ENCODE results near the gene KRT85.

The KRT85 gene

GRCh38 chr12:52333321-52333720 lies 34.0 kb downstream of the KRT85 start:
- Histone ChIP-seq H3K79me2 (ENCODE audit: insufficient read depth, low read length) (no peaks in the 10 kb centered on the region), H3K36me3 (ENCODE audit: insufficient read depth, low read length) (no peaks in the 10 kb centered on the region), H4K20me1 (ENCODE audit: insufficient read depth, low read length) (no peaks in the 10 kb centered on the region), H3K27ac (ENCODE audit: low read depth, low read length, poor library complexity, severe bottlenecking) (no peak overlapping the region), H3K9ac (ENCODE audit: low read length) (no peak overlapping the region), H3K27me3 (ENCODE audit: insufficient read depth, low read length) (peaks cover 6% of the 10 kb centered on the region; the same call in 1 of the 2 replicates), H3F3A (ENCODE audit: insufficient read depth, low read length) (no peaks in the 10 kb centered on the region; the same call in 1 of the 2 replicates), H2AFZ (ENCODE audit: low read length) (no peak overlapping the region), H3K4me1 (ENCODE audit: insufficient read depth, low read length, severe bottlenecking) (no peaks in the 10 kb centered on the region), H3K9me2 (ENCODE audit: low read depth, low read length) (no peaks in the 10 kb centered on the region), H3K9me3 (ENCODE audit: low read length) (no peaks in the 10 kb centered on the region; the same call in 1 of the 2 replicates), H3K4me3 (ENCODE audit: low read depth, low read length, poor library complexity, severe bottlenecking) (no peak overlapping the region), H3K4me2 (ENCODE audit: low read length) (no peak overlapping the region)
- TF ChIP-seq CTCF (IDR thresholded peaks at IDR 0.05; ENCODE audit: low read length) (no peak), EZH2 (IDR thresholded peaks at IDR 0.05; ENCODE audit: borderline replicate concordance, low read length) (no peak)

GRCh38 chr12:52332381-52332780 lies 34.9 kb downstream of the KRT85 start:
- 0 out of 2 replicates have a peak, but pooled peaks cover 5% of the 10 kb centered on the region for H3K27me3 ChIP-seq (ENCODE audit: insufficient read depth, low read length)
- H3K4me2 ChIP-seq (ENCODE audit: low read length) = no peak overlapping the region
- H3K9me2 ChIP-seq (ENCODE audit: low read depth, low read length) = no peaks in the 10 kb centered on the region
- no peaks in the 10 kb centered on the region for H3K79me2 ChIP-seq (ENCODE audit: insufficient read depth, low read length)
- H3K36me3 ChIP-seq (ENCODE audit: insufficient read depth, low read length) = no peaks in the 10 kb centered on the region
- no peaks in the 10 kb centered on the region for H3K4me1 ChIP-seq (ENCODE audit: insufficient read depth, low read length, severe bottlenecking)
- H3K4me3 ChIP-seq (ENCODE audit: low read depth, low read length, poor library complexity, severe bottlenecking) = no peak overlapping the region
- no peaks in the 10 kb centered on the region; the same call in 1 of the 2 replicates for H3K9me3 ChIP-seq (ENCODE audit: low read length)
- no peaks in the 10 kb centered on the region; the same call in 1 of the 2 replicates for H3F3A ChIP-seq (ENCODE audit: insufficient read depth, low read length)
- TF ChIP-seq EZH2 (IDR thresholded peaks at IDR 0.05; ENCODE audit: borderline replicate concordance, low read length) (no peak), CTCF (IDR thresholded peaks at IDR 0.05; ENCODE audit: low read length) (no peak)
- H3K9ac ChIP-seq (ENCODE audit: low read length) = no peak overlapping the region
- H3K27ac ChIP-seq (ENCODE audit: low read depth, low read length, poor library complexity, severe bottlenecking) = no peak overlapping the region
- H2AFZ ChIP-seq (ENCODE audit: low read length) = no peak overlapping the region
- no peaks in the 10 kb centered on the region for H4K20me1 ChIP-seq (ENCODE audit: insufficient read depth, low read length)

GRCh38 chr12:52331833-52332232 lies 35.4 kb downstream of the KRT85 start:
- Histone ChIP-seq H3K36me3 (ENCODE audit: insufficient read depth, low read length) (no peaks in the 10 kb centered on the region), H3K4me3 (ENCODE audit: low read depth, low read length, poor library complexity, severe bottlenecking) (no peak overlapping the region)
- no peak for TF ChIP-seq EZH2 (IDR thresholded peaks at IDR 0.05; ENCODE audit: borderline replicate concordance, low read length)
- no peak for TF ChIP-seq CTCF (IDR thresholded peaks at IDR 0.05; ENCODE audit: low read length)

More at GRCh38 chr12:52331833-52332232, 35.4 kb downstream of the KRT85 start:
- no peaks in the 10 kb centered on the region for H3K9me2 ChIP-seq (ENCODE audit: low read depth, low read length)
- H4K20me1 ChIP-seq (ENCODE audit: insufficient read depth, low read length) = no peaks in the 10 kb centered on the region
- H3F3A ChIP-seq (ENCODE audit: insufficient read depth, low read length) = no peaks in the 10 kb centered on the region
- H3K27ac ChIP-seq (ENCODE audit: low read depth, low read length, poor library complexity, severe bottlenecking) = no peak overlapping the region
- H2AFZ ChIP-seq (ENCODE audit: low read length) = no peak overlapping the region
- H3K4me1 ChIP-seq (ENCODE audit: insufficient read depth, low read length, severe bottlenecking) = no peaks in the 10 kb centered on the region
- H3K9me3 ChIP-seq (ENCODE audit: low read length) = no peaks in the 10 kb centered on the region
- no peak overlapping the region for H3K9ac ChIP-seq (ENCODE audit: low read length)
- no peak overlapping the region for H3K4me2 ChIP-seq (ENCODE audit: low read length)
- 0 out of 2 replicates have a peak, but pooled peaks cover 5% of the 10 kb centered on the region for H3K27me3 ChIP-seq (ENCODE audit: insufficient read depth, low read length)
- no peaks in the 10 kb centered on the region for H3K79me2 ChIP-seq (ENCODE audit: insufficient read depth, low read length)

Data from OCI-LY1 (cell line).